ENCODE data around the gene SUCLG2.

SUCLG2 gene

GRCh38 chr3:67468511-67468910, 185.9 kb downstream of the SUCLG2 start:
- ChIA-PET POLR2A (no interaction called here), CTCF (no interaction called here)
- H3K4me3 ChIP-seq (ENCODE audit: low read depth, low read length), result no peak overlapping the region
- H3K4me1 ChIP-seq (ENCODE audit: control insufficient read depth, insufficient read depth, low read length), result no peaks in the 10 kb centered on the region
- H3K27ac ChIP-seq (ENCODE audit: extremely low read depth, low read depth, low read length), result no peak overlapping the region
- H3K36me3 ChIP-seq (ENCODE audit: control insufficient read depth in 2 of 2, insufficient read depth in 1 of 2, low read length in 2 of 2), result no peaks in the 10 kb centered on the region
- no peaks in the 10 kb centered on the region for H3K9me3 ChIP-seq (ENCODE audit: control insufficient read depth, insufficient read depth, low read depth, low read length)
- TF ChIP-seq ZNF121 (tag by site-specific recombination; IDR thresholded peaks at IDR 0.05) (no peak), ZBTB1 (tag by site-specific recombination; IDR thresholded peaks at IDR 0.05) (no peak), SP2 (tag by site-specific recombination; IDR thresholded peaks at IDR 0.05) (no peak), ZNF518A (tag by site-specific recombination; conservative IDR thresholded peaks at IDR 0.05; ENCODE audit: low read depth) (no peak), ZBTB10 (tag by site-specific recombination; IDR thresholded peaks at IDR 0.05) (no peak), SCRT2 (tag by site-specific recombination; IDR thresholded peaks at IDR 0.05) (no peak), MZF1 (tag by site-specific recombination; IDR thresholded peaks at IDR 0.05; ENCODE audit: borderline replicate concordance) (no peak), FEZF1 (tag by site-specific recombination; IDR thresholded peaks at IDR 0.05) (no peak)

- no peaks in the 10 kb centered on the region for H3K9me3 ChIP-seq (ENCODE audit: control insufficient read depth, insufficient read depth, low read depth, low read length)
- no peak for TF ChIP-seq WT1 (tag by site-specific recombination; IDR thresholded peaks at IDR 0.05)
- TF ChIP-seq HOXC10 (CRISPR knock-in tag; IDR thresholded peaks at IDR 0.05), result no peak
- no peak for TF ChIP-seq ZNF350 (tag by site-specific recombination; IDR thresholded peaks at IDR 0.05)
- TF ChIP-seq OVOL3 (tag by site-specific recombination; IDR thresholded peaks at IDR 0.05), result no peak
- POLR2A ChIA-PET, result no interaction called here
- H3K4me1 ChIP-seq (ENCODE audit: control insufficient read depth, insufficient read depth, low read length), result no peaks in the 10 kb centered on the region
- no peaks in the 10 kb centered on the region for H3K36me3 ChIP-seq (ENCODE audit: control insufficient read depth in 2 of 2, insufficient read depth in 1 of 2, low read length in 2 of 2)
- no peak overlapping the region for H3K4me3 ChIP-seq (ENCODE audit: low read depth, low read length)
- CTCF ChIA-PET, result no interaction called here
- no peak overlapping the region for H3K27ac ChIP-seq (ENCODE audit: extremely low read depth, low read depth, low read length)
Observed at GRCh38 chr3:67463656-67464055, 190.8 kb downstream of the SUCLG2 start.

- H3K4me3 ChIP-seq (ENCODE audit: low read depth, low read length), result no peak overlapping the region
- no peaks in the 10 kb centered on the region for H3K4me1 ChIP-seq (ENCODE audit: control insufficient read depth, insufficient read depth, low read length)
- no peaks in the 10 kb centered on the region for H3K36me3 ChIP-seq (ENCODE audit: control insufficient read depth in 2 of 2, insufficient read depth in 1 of 2, low read length in 2 of 2)
- no peaks in the 10 kb centered on the region for H3K9me3 ChIP-seq (ENCODE audit: control insufficient read depth, insufficient read depth, low read depth, low read length)
- ChIA-PET CTCF (no interaction called here), POLR2A (no interaction called here)
- H3K27ac ChIP-seq (ENCODE audit: extremely low read depth, low read depth, low read length), result no peak overlapping the region
- no peak for TF ChIP-seq ATF2 (tag by site-specific recombination; IDR thresholded peaks at IDR 0.05; ENCODE audit: low read depth)
- no peak for TF ChIP-seq ZNF513 (tag by site-specific recombination; IDR thresholded peaks at IDR 0.05)
- no peak for TF ChIP-seq RBAK (tag by site-specific recombination; IDR thresholded peaks at IDR 0.05)
- TF ChIP-seq ZNF114 (tag by site-specific recombination; IDR thresholded peaks at IDR 0.05), result no peak
- no peak for TF ChIP-seq KLF8 (tag by site-specific recombination; IDR thresholded peaks at IDR 0.05)
Observed at GRCh38 chr3:67462187-67462586, 192.2 kb downstream of the SUCLG2 start.
